HG02840 (cell line): ENCODE data around the gene PDXP.
"Not testable (repeated sequence)": the region's sequence is repeated elsewhere in the genome, so short reads cannot be mapped to it uniquely, and the experiment has no call there.

ENCODE experiments used
- ATAC-seq: cut with Tn5 transposase; IDR thresholded peaks from one replicate; pipeline ENCODE4 v1.9.1; 2021; ENCODE audit warnings: mild to moderate bottlenecking, moderate library complexity, moderate number of reproducible peaks; ENCODE audit not compliant: unreplicated experiment, low FRiP score

The PDXP gene

GRCh38 chr22:37692627-37693285 lies 34.2 kb downstream of the PDXP start:
- no peak for ATAC-seq

GRCh38 chr22:37694131-37694530 lies 35.6 kb downstream of the PDXP start:
- not testable (repeated sequence) for ATAC-seq

- not testable (repeated sequence) for ATAC-seq
Observed at GRCh38 chr22:37696260-37696656, 37.7 kb downstream of the PDXP start.

GRCh38 chr22:37696657-37697537 lies 38.4 kb downstream of the PDXP start, which contains the start of gene TRIOBP:
Gene TRIOBP, plus strand, starts transcription at chr22:37697048. Its CDS starts 4,318 bp downstream, at chr22:37701366.
- ATAC-seq: peak; percentile 80

GRCh38 chr22:37697538-37697835 lies 39.0 kb downstream of the PDXP start:
- no peak for ATAC-seq

GRCh38 chr22:37701141-37701786 lies 42.7 kb downstream of the PDXP start:
- ATAC-seq: no peak

- no peak for ATAC-seq
Observed at GRCh38 chr22:37703906-37704305, 45.4 kb downstream of the PDXP start.

- ATAC-seq: no peak
Observed at GRCh38 chr22:37704645-37705044, 46.1 kb downstream of the PDXP start.

GRCh38 chr22:37705205-37705604 lies 46.7 kb downstream of the PDXP start:
- no peak for ATAC-seq

GRCh38 chr22:37708580-37709444 lies 50.3 kb downstream of the PDXP start:
- no peak for ATAC-seq

- no peak for ATAC-seq
Observed at GRCh38 chr22:37709445-37709765, 50.9 kb downstream of the PDXP start.

GRCh38 chr22:37710675-37711074 lies 52.2 kb downstream of the PDXP start:
- no peak for ATAC-seq

GRCh38 chr22:37711490-37711889 lies 53.0 kb downstream of the PDXP start:
- ATAC-seq: no peak

GRCh38 chr22:37713761-37714160 lies 55.2 kb downstream of the PDXP start:
- no peak for ATAC-seq

GRCh38 chr22:37714634-37715033 lies 56.1 kb downstream of the PDXP start:
- ATAC-seq: no peak

GRCh38 chr22:37715760-37716159 lies 57.2 kb downstream of the PDXP start:
- no peak for ATAC-seq
